ENCODE measurements around the gene ANKS1A. TPM values are rescaled to one million over a fixed set of nuclear protein-coding genes. Genes with fewer than 3 reads are reported as not detected.
A peak's percentile ranks its signal among the peaks of the same experiment; 100 is the strongest.

The ANKS1A gene
- total RNA-seq, 1 experiment from 2014 or later: 28.5 TPM

DNA sequence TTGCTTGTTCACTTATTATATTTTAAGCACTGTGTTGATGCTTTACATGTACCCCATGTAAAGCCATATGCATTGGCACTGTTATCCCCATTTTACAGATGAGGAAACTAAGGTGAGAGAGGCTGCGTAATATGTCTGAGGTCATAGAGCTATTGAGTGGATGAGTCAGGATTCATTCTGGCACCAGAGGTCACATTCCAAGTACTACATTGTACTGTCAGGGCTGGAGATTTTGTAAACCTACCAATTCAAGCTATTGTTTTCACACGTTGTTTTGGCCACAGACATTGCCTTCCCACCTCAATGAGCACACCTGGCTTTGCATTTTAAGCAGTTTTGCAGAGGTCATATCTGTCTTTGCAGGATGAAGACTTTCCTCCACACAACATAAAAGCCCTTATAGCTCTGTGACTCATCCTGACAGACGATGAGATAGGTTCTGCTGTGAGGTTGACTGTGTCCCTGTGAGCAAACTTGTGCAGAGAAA, 33.2 kb downstream of the ANKS1A start:
- peak; percentile 5 to 70 for DNase-seq
- H3K9me2 ChIP-seq (ENCODE audit: insufficient read depth): no peaks in the 10 kb centered on the region
- no peak for TF ChIP-seq EZH2 (IDR thresholded peaks at IDR 0.05; ENCODE audit: low read depth)
- TF ChIP-seq, protein P1, sequence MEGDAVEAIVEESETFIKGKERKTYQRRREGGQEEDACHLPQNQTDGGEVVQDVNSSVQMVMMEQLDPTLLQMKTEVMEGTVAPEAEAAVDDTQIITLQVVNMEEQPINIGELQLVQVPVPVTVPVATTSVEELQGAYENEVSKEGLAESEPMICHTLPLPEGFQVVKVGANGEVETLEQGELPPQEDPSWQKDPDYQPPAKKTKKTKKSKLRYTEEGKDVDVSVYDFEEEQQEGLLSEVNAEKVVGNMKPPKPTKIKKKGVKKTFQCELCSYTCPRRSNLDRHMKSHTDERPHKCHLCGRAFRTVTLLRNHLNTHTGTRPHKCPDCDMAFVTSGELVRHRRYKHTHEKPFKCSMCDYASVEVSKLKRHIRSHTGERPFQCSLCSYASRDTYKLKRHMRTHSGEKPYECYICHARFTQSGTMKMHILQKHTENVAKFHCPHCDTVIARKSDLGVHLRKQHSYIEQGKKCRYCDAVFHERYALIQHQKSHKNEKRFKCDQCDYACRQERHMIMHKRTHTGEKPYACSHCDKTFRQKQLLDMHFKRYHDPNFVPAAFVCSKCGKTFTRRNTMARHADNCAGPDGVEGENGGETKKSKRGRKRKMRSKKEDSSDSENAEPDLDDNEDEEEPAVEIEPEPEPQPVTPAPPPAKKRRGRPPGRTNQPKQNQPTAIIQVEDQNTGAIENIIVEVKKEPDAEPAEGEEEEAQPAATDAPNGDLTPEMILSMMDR (conservative IDR thresholded peaks at IDR 0.05): no peak
- 0 out of 2 replicates have a peak, but pooled peaks cover 7% of the 10 kb centered on the region for H3K4me1 ChIP-seq (replicated peaks; ENCODE audit: insufficient read depth)
- H4K20me1 ChIP-seq (ENCODE audit: insufficient read depth): peaks cover 31% of the 10 kb centered on the region
- H2AFZ ChIP-seq: no peak overlapping the region
- H3K36me3 ChIP-seq (ENCODE audit: low read depth): no peaks in the 10 kb centered on the region
- intact Hi-C loops (cut with micrococcal nuclease; ENCODE audit: unreplicated experiment): loop anchor here (2.0 kb wide), 1 partner anchor 23 kb away; no protein-coding TSS in a partner anchor
- H3K27ac ChIP-seq: no peak overlapping the region; the same call in 1 of the 2 replicates
- CTCF ChIA-PET: interaction anchor here (0.7 kb wide), 1 partner anchor 28 kb away, joined by 9 read pairs; no protein-coding TSS in a partner anchor
- 0 out of 2 replicates have a peak, but pooled peaks cover 7% of the 10 kb centered on the region for H3K79me2 ChIP-seq (ENCODE audit: low read depth)
- no peak overlapping the region for H3K4me2 ChIP-seq
- POLR2A ChIA-PET (ENCODE audit: unreplicated experiment): interaction anchor here (0.6 kb wide), 1 partner anchor 35 kb away, joined by 7 read pairs; the partner anchor contains the start of gene TAF11
- no TSS peak for BruUV-seq (replicated peaks)
- no peaks in the 10 kb centered on the region for H3K27me3 ChIP-seq (ENCODE audit: insufficient read depth, low read depth)
- peaks cover 6% of the 10 kb centered on the region; the same call in 1 of the 2 replicates for H3F3A ChIP-seq (ENCODE audit: insufficient read depth, low read depth)
- H3K4me3 ChIP-seq: no peak overlapping the region
- H3K9me3 ChIP-seq (ENCODE audit: insufficient read depth, low read depth): no peaks in the 10 kb centered on the region

DNA sequence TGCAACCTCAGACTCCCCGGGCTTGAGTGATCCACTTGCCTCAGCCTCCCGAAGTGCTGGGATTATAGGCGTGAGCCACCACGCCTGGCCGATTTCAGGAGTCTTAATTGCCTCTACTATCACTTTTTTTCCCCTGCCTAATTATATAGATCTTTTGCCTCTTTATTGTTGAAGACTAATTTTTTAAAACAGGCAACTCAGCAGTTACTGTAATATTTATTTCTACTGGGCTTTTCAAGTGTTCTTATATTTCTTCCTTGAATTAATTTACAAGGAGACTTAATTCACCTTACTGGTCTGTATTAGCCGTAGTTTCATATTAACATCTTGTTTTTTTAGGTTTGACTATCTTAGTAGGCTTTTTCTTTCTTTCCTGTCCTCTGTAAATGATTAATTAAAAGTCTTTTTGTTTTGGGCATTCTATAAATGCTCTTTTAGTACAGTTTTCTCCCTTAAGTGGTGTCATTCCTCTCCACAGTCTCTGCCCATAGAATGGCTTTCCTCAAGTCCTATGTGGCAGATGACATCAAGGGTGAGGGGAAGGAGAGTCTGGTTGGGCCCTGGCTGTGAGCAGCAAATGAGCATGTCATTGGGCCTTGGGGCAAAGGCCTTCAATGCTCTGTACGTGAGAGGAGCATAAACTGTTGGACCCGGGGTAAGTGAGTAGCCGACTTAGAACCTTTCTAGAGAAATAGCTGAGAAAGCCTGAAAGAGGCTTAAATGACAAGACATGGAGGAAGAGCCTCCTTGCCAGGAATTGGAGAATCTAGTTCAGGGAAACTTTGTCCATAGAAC, 36.0 kb downstream of the ANKS1A start:
- ChIA-PET POLR2A (ENCODE audit: unreplicated experiment) (interaction anchor here (0.6 kb wide), 1 partner anchor 28 kb away, joined by 3 read pairs; no protein-coding TSS in a partner anchor), CTCF (no interaction called here)
- Histone ChIP-seq H3K27ac (no peak overlapping the region), H3K9me3 (ENCODE audit: insufficient read depth, low read depth) (no peaks in the 10 kb centered on the region), H3K9me2 (ENCODE audit: insufficient read depth) (no peaks in the 10 kb centered on the region), H3K4me3 (no peak overlapping the region), H3K36me3 (ENCODE audit: low read depth) (no peaks in the 10 kb centered on the region), H3K4me2 (no peak overlapping the region), H3K4me1 (replicated peaks; ENCODE audit: insufficient read depth) (0 out of 2 replicates have a peak, but pooled peaks cover 7% of the 10 kb centered on the region), H2AFZ (no peak overlapping the region), H3K79me2 (ENCODE audit: low read depth) (0 out of 2 replicates have a peak, but pooled peaks cover 20% of the 10 kb centered on the region), H3F3A (ENCODE audit: insufficient read depth, low read depth) (peaks cover 6% of the 10 kb centered on the region; the same call in 1 of the 2 replicates), H4K20me1 (ENCODE audit: insufficient read depth) (peaks cover 28% of the 10 kb centered on the region), H3K27me3 (ENCODE audit: insufficient read depth, low read depth) (no peaks in the 10 kb centered on the region)
- TF ChIP-seq EZH2 (IDR thresholded peaks at IDR 0.05; ENCODE audit: low read depth): no peak
- TF ChIP-seq, protein P1 (conservative IDR thresholded peaks at IDR 0.05): no peak
- intact Hi-C loops (cut with micrococcal nuclease; ENCODE audit: unreplicated experiment): no loop called here
- BruUV-seq (replicated peaks): no TSS peak
- no peak for DNase-seq

DNA sequence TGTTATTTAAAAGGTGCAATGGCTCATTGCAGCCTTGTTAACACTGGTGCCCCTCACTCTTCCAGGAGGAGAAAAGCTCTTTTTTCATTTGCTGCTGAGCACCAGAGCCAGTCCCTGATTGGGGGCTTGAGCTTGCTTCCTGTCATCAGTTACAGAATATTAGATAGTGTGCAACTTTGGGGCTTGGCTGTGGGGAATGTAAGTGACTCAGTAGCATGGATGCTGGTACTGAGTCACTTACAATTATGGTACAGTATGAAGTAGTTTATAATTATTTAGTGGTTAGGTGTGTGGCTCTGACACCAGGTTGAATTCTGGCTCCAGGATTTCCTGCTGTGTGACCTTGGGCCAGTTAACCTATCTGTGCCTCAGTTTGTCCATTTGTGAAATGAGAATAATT, 37.6 kb downstream of the ANKS1A start:
- no peak for DNase-seq

More for the DNA sequence above, 37.6 kb downstream of the ANKS1A start:
- Histone ChIP-seq H3K27ac (no peak overlapping the region), H3K4me3 (no peak overlapping the region), H3K79me2 (ENCODE audit: low read depth) (peaks cover 22% of the 10 kb centered on the region; the same call in 1 of the 2 replicates), H3K4me1 (replicated peaks; ENCODE audit: insufficient read depth) (0 out of 2 replicates have a peak, but pooled peaks cover 7% of the 10 kb centered on the region), H4K20me1 (ENCODE audit: insufficient read depth) (peaks cover 24% of the 10 kb centered on the region; the same call in 1 of the 2 replicates), H2AFZ (no peak overlapping the region), H3K27me3 (ENCODE audit: insufficient read depth, low read depth) (no peaks in the 10 kb centered on the region), H3K36me3 (ENCODE audit: low read depth) (no peaks in the 10 kb centered on the region), H3F3A (ENCODE audit: insufficient read depth, low read depth) (peaks cover 6% of the 10 kb centered on the region; the same call in 1 of the 2 replicates), H3K4me2 (no peak overlapping the region), H3K9me2 (ENCODE audit: insufficient read depth) (no peaks in the 10 kb centered on the region), H3K9me3 (ENCODE audit: insufficient read depth, low read depth) (no peaks in the 10 kb centered on the region)
- ChIA-PET CTCF (no interaction called here), POLR2A (ENCODE audit: unreplicated experiment) (no interaction called here)
- no TSS peak for BruUV-seq (replicated peaks)
- TF ChIP-seq, protein P1 (conservative IDR thresholded peaks at IDR 0.05): no peak
- no peak for TF ChIP-seq EZH2 (IDR thresholded peaks at IDR 0.05; ENCODE audit: low read depth)
- intact Hi-C loops (cut with micrococcal nuclease; ENCODE audit: unreplicated experiment): no loop called here

All from PC-9 (cell line).